ENCODE measurements around the gene ZNF177.

DNA sequence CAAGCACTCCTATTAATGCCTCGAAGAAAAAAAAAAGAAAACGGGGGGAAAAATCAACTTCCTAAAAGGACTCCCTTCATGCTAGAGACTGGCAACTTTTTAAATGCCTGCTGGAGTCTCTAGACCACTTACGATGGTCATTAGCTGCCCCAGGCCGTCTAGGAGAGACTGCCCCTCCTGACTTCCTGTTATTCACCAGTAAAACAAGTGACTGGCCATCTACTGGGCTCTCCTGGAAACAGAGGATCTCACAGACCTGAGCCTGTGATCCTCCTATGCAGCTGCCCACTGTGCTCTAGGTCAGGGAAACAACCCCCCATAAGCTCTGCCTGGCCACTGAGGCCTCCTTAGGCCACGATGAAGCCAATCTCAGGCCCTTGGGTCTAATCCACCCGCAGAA, 65.1 kb downstream of the ZNF177 start:
- TF ChIP-seq, protein P1, sequence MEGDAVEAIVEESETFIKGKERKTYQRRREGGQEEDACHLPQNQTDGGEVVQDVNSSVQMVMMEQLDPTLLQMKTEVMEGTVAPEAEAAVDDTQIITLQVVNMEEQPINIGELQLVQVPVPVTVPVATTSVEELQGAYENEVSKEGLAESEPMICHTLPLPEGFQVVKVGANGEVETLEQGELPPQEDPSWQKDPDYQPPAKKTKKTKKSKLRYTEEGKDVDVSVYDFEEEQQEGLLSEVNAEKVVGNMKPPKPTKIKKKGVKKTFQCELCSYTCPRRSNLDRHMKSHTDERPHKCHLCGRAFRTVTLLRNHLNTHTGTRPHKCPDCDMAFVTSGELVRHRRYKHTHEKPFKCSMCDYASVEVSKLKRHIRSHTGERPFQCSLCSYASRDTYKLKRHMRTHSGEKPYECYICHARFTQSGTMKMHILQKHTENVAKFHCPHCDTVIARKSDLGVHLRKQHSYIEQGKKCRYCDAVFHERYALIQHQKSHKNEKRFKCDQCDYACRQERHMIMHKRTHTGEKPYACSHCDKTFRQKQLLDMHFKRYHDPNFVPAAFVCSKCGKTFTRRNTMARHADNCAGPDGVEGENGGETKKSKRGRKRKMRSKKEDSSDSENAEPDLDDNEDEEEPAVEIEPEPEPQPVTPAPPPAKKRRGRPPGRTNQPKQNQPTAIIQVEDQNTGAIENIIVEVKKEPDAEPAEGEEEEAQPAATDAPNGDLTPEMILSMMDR (conservative IDR thresholded peaks at IDR 0.05): no peak
- no peak for TF ChIP-seq EZH2 (IDR thresholded peaks at IDR 0.05; ENCODE audit: low read depth)

Measured in PC-9 (cell line).